HEK293T (cell line): Measurements from ENCODE around the gene BUB3.

ENCODE experiments used
- CTCF ChIA-PET: fragments of 350-600 bp; formaldehyde crosslinking; extraction: SDS; loops from one replicate; lab custom pipeline; 2021; ENCODE audit warnings: antibody characterized with exemption, inconsistent platforms; lab: Yijun Ruan, JAX
- POLR2A ChIA-PET: fragments of 350-600 bp; formaldehyde crosslinking; extraction: SDS; loops from one replicate; lab custom pipeline; 2020; ENCODE audit warnings: antibody characterized with exemption, inconsistent platforms; lab: Yijun Ruan, JAX
- DNase-seq: peaks from one replicate; pipeline ENCODE4 v3.0.0; 2012; ENCODE audit warnings: mixed read lengths; ENCODE audit errors: extremely low spot score
- ARNT ChIP-seq: fragments of 450-650 bp; IDR thresholded peaks from 2 replicates; pipeline ENCODE4 v1.6.1; 2017; ENCODE audit warnings: mild to moderate bottlenecking
- BHLHE40 ChIP-seq: fragments of 450-650 bp; IDR thresholded peaks from 2 replicates; pipeline ENCODE4 v1.6.1; 2016; ENCODE audit warnings: mild to moderate bottlenecking, moderate library complexity, borderline replicate concordance
- CTBP1 ChIP-seq: fragments of 450-650 bp; IDR thresholded peaks from 2 replicates; pipeline ENCODE4 v1.6.1; 2016; ENCODE audit warnings: borderline replicate concordance
- ELF4 ChIP-seq: fragments of 450-650 bp; IDR thresholded peaks from 2 replicates; pipeline ENCODE4 v1.6.1; 2017; ENCODE audit warnings: antibody characterized with exemption
- FOXA1 ChIP-seq: fragments of 450-650 bp; IDR thresholded peaks from 2 replicates; pipeline ENCODE4 v1.6.1; 2016; ENCODE audit warnings: mild to moderate bottlenecking
- FOXK2 ChIP-seq: fragments of 450-650 bp; IDR thresholded peaks from 2 replicates; pipeline ENCODE4 v1.6.1; 2016; ENCODE audit warnings: mild to moderate bottlenecking
- FOXM1 ChIP-seq: fragments of 450-650 bp; IDR thresholded peaks from 2 replicates; pipeline ENCODE4 v1.6.1; 2017; ENCODE audit warnings: mild to moderate bottlenecking, borderline replicate concordance
- HDGF ChIP-seq: fragments of 450-650 bp; IDR thresholded peaks from 2 replicates; pipeline ENCODE4 v1.6.1; 2017; ENCODE audit warnings: antibody characterized with exemption, borderline replicate concordance
- L3MBTL2 ChIP-seq: fragments of 450-650 bp; conservative IDR thresholded peaks from 2 replicates; pipeline ENCODE4 v1.6.1; 2016; ENCODE audit warnings: mild to moderate bottlenecking
- LEF1 ChIP-seq: fragments of 450-650 bp; IDR thresholded peaks from 2 replicates; pipeline ENCODE4 v1.6.1; 2017; ENCODE audit warnings: mild to moderate bottlenecking, borderline replicate concordance
- NFRKB ChIP-seq: fragments of 450-650 bp; IDR thresholded peaks from 2 replicates; pipeline ENCODE4 v1.6.1; 2016; ENCODE audit warnings: mild to moderate bottlenecking, moderate library complexity
- PKNOX1 ChIP-seq: fragments of 450-650 bp; IDR thresholded peaks from 2 replicates; pipeline ENCODE4 v1.6.1; 2016
- SP1 ChIP-seq: fragments of 450-650 bp; IDR thresholded peaks from 2 replicates; pipeline ENCODE4 v1.6.1; 2017
- SUZ12 ChIP-seq: fragments of 450-650 bp; IDR thresholded peaks from 2 replicates; pipeline ENCODE4 v1.6.1; 2016; ENCODE audit warnings: mild to moderate bottlenecking
- TARDBP ChIP-seq: fragments of 450-650 bp; IDR thresholded peaks from 2 replicates; pipeline ENCODE4 v1.6.1; 2016
- ZNF384 ChIP-seq: fragments of 450-650 bp; IDR thresholded peaks from 2 replicates; pipeline ENCODE4 v1.6.1; 2016

The BUB3 gene

DNA sequence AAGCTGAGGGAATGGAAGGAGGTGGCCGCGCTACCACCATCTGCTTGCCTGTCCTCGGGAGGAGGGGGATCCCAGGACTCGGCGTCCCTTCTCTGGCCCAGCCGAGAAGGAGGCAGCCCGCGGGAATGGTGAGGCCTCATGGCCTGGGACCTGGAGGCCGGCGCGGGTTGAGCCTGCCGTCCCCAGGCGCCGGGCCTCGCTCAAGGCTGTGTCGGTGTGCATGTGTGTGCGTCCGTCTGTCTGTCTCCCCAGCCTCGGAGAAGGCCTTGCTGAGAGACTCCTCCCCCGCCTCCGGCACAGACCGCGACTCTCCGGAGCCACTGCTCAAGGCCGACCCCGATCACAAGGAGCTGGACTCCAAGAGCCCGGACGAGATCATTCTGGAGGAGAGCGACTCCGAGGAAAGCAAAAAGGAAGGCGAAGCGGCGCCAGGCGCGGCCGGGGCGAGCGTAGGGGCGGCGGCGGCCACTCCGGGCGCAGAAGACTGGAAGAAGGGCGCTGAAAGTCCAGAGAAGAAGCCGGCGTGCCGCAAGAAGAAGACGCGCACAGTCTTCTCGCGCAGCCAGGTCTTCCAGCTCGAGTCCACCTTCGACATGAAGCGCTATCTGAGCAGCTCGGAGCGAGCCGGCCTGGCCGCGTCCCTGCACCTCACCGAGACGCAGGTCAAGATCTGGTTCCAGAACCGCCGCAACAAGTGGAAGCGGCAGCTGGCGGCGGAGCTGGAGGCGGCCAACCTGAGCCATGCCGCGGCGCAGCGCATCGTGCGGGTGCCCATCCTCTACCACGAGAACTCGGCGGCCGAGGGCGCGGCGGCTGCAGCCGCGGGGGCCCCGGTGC lies 17.2 kb upstream of the BUB3 start:
- no peak for TF ChIP-seq LEF1
- no peak for TF ChIP-seq ZNF384
- no peak for TF ChIP-seq SP1
- TF ChIP-seq L3MBTL2, result no peak
- no peak for TF ChIP-seq TARDBP
- TF ChIP-seq ARNT, result no peak
- no peak for TF ChIP-seq CTBP1
- TF ChIP-seq HDGF, result no peak
- TF ChIP-seq SUZ12, result no peak
- no peak for TF ChIP-seq ELF4
- no peak for DNase-seq
- CTCF ChIA-PET, result no interaction called here
- POLR2A ChIA-PET, result interaction anchor here (1.4 kb wide), 1 partner anchor 17 kb away, joined by 6 read pairs; the partner anchor contains the start of gene BUB3

- CTCF ChIA-PET, result no interaction called here
- TF ChIP-seq ARNT (no peak), LEF1 (no peak), CTBP1 (no peak), ZNF384 (no peak), PKNOX1 (no peak)
- DNase-seq, result no peak
- POLR2A ChIA-PET, result interaction anchor here (1.3 kb wide), 1 partner anchor 15 kb away, joined by 3 read pairs; the partner anchor contains the start of gene BUB3
These were observed 15.1 kb upstream of the BUB3 start for GRCh38 chr10:123139165-123139520.

- CTCF ChIA-PET, result no interaction called here
- POLR2A ChIA-PET, result interaction anchor here (1.3 kb wide), 1 partner anchor 14 kb away, joined by 3 read pairs; the partner anchor contains the start of gene BUB3
- DNase-seq, result no peak
- no peak for TF ChIP-seq FOXK2
- TF ChIP-seq FOXM1, result no peak
- no peak for TF ChIP-seq PKNOX1
These were observed 14.6 kb upstream of the BUB3 start for GRCh38 chr10:123139521-123140163.

- ChIA-PET POLR2A (interaction anchor here (1.6 kb wide), 1 partner anchor 14 kb away, joined by 9 read pairs; the partner anchor contains the start of gene BUB3), CTCF (interaction anchor here (0.6 kb wide), 1 partner anchor 69 kb away, joined by 3 read pairs; no protein-coding TSS in a partner anchor)
- TF ChIP-seq FOXM1 (no peak), ELF4 (no peak), CTBP1 (no peak), SUZ12 (no peak), L3MBTL2 (no peak), BHLHE40 (no peak), SP1 (no peak), LEF1 (no peak), PKNOX1 (no peak), FOXA1 (no peak), NFRKB (no peak), ARNT (no peak)
- DNase-seq, result no peak
These were observed 13.8 kb upstream of the BUB3 start for GRCh38 chr10:123140164-123140982.

GRCh38 chr10:123140983-123141390 lies 13.2 kb upstream of the BUB3 start:
- ChIA-PET POLR2A (interaction anchor here (1.6 kb wide), 1 partner anchor 13 kb away, joined by 9 read pairs; the partner anchor contains the start of gene BUB3), CTCF (interaction anchor here (0.6 kb wide), 1 partner anchor 70 kb away, joined by 3 read pairs; no protein-coding TSS in a partner anchor)
- DNase-seq, result no peak
- no peak for TF ChIP-seq FOXM1
- no peak for TF ChIP-seq NFRKB
- no peak for TF ChIP-seq CTBP1
- no peak for TF ChIP-seq HDGF
- TF ChIP-seq SUZ12, result no peak
- no peak for TF ChIP-seq FOXK2
- TF ChIP-seq ZNF384, result no peak
- TF ChIP-seq BHLHE40, result no peak
- no peak for TF ChIP-seq ARNT
- TF ChIP-seq L3MBTL2, result no peak
- no peak for TF ChIP-seq PKNOX1
- TF ChIP-seq LEF1, result no peak
- TF ChIP-seq ELF4, result no peak
- TF ChIP-seq SP1, result no peak
- TF ChIP-seq FOXA1, result no peak
- no peak for TF ChIP-seq TARDBP
